HepG2 (cell line): ENCODE measurements around the gene PRR20G. TPM values are rescaled to one million over a fixed set of nuclear protein-coding genes. Genes with fewer than 3 reads are reported as not detected.

Source experiments
- ATAC-seq: fragments of 200-7000 bp; cut with Tn5 transposase; 3 replicates; pipeline ENCODE4 v1.9.1; 2020; ENCODE audit warnings: mild to moderate bottlenecking, moderate library complexity
- BruUV-seq: library from RNA; stranded (reverse); fragments of 400-500 nt; replicated peaks from 2 replicates; lab custom pipeline; 2021; lab: Mats Ljungman, UMichigan
- CTCF ChIA-PET: fragments of 300-600 bp; formaldehyde crosslinking; extraction: SDS; loops from one replicate; lab custom pipeline; 2021; ENCODE audit warnings: low total read pairs, inconsistent platforms, low intra/inter-chr PET ratio; lab: Yijun Ruan, JAX
- POLR2A ChIA-PET: fragments of 350-600 bp; sonication (Branson Sonifier 250); formaldehyde crosslinking; loops from one replicate; lab custom pipeline; 2020; ENCODE audit warnings: antibody characterized with exemption, inconsistent platforms; lab: Yijun Ruan, JAX
- DNase-seq: peaks from one replicate; pipeline ENCODE4 v3.0.0-alpha.2; 2015; ENCODE audit warnings: low spot score
- FAIRE-seq: peaks from 3 replicates; lab custom pipeline; 2011; peaks lifted over from hg19 to GRCh38; lab: Jason Lieb, UNC
- H2AFZ ChIP-seq: one replicate; pipeline ENCODE4 v1.6.1; 2011; ENCODE audit warnings: low read length, inconsistent platforms
- H3K27ac ChIP-seq: fragments of 300-600 bp; 3 replicates; pipeline ENCODE4 v1.8.0; 2011; ENCODE audit warnings: mixed run types, mild to moderate bottlenecking, mixed read lengths, low read length, inconsistent platforms; ENCODE audit not compliant: insufficient read depth; ENCODE audit errors: extremely low read length
- H3K27me3 ChIP-seq, 2 experiments: fragments of 200-600 bp in 1 of 2; 2 replicates in 1 of 2; 3 replicates in 1 of 2; pipeline versions ENCODE4 v1.6.0 to v1.8.0; 2011; ENCODE audit warnings: low read length in 2 of 2, mild to moderate bottlenecking in 2 of 2, moderate library complexity in 2 of 2, inconsistent platforms in 1 of 2; ENCODE audit not compliant: insufficient read depth in 2 of 2, control insufficient read depth in 1 of 2
- H3K36me3 ChIP-seq, 2 experiments: fragments of 200-600 bp in 1 of 2; replicated peaks in 1 of 2; 2 replicates in 1 of 2; 3 replicates in 1 of 2; pipeline versions ENCODE4 v1.5.1 to v1.8.0; 2011; ENCODE audit warnings: low read length in 2 of 2, inconsistent platforms in 1 of 2; ENCODE audit not compliant: insufficient read depth in 2 of 2, control insufficient read depth in 1 of 2
- H3K4me1 ChIP-seq: 2 replicates; pipeline ENCODE4 v1.5.1; 2012; ENCODE audit warnings: low read length, inconsistent platforms; ENCODE audit not compliant: insufficient read depth
- H3K4me2 ChIP-seq: 2 replicates; pipeline ENCODE4 v1.6.0; 2011; ENCODE audit warnings: low read depth, low read length, inconsistent platforms
- H3K4me3 ChIP-seq, 3 experiments: fragments of 200-600 bp in 1 of 3; sonication (generic), shearing (Covaris generic) in 1 of 3; replicated peaks in 1 of 3; 2 replicates each; pipeline ENCODE4 v1.5.1; 2011 to 2016; ENCODE audit warnings: low read length in 3 of 3, inconsistent platforms in 2 of 3, low read depth in 2 of 3, mild to moderate bottlenecking in 2 of 3, control low read depth in 1 of 3, mixed read lengths in 1 of 3; ENCODE audit not compliant: insufficient read depth in 1 of 3
- H3K79me2 ChIP-seq: one replicate; pipeline ENCODE4 v1.6.1; 2011; ENCODE audit warnings: low read length, inconsistent platforms; ENCODE audit not compliant: insufficient read depth
- H3K9ac ChIP-seq: 2 replicates; pipeline ENCODE4 v1.6.0; 2011; ENCODE audit warnings: mild to moderate bottlenecking, low read depth, low read length, inconsistent platforms; ENCODE audit not compliant: insufficient read depth
- H3K9me3 ChIP-seq: 2 replicates; pipeline ENCODE4 v1.5.1; 2012; ENCODE audit warnings: mild to moderate bottlenecking, low read length
- H4K20me1 ChIP-seq: 2 replicates; pipeline ENCODE4 v1.6.0; 2011; ENCODE audit warnings: inconsistent platforms, mild to moderate bottlenecking, low read length, moderate library complexity; ENCODE audit not compliant: insufficient read depth
- BRF2 ChIP-seq: sonication (generic); formaldehyde crosslinking; IDR thresholded peaks from 2 replicates; pipeline ENCODE4 v1.8.1; 2022; ENCODE audit warnings: mild to moderate bottlenecking, missing genetic modification reagents
- E2F5 ChIP-seq: sonication (generic); formaldehyde crosslinking; conservative IDR thresholded peaks from 2 replicates; pipeline ENCODE4 v1.4.0; 2020; ENCODE audit warnings: missing genetic modification reagents
- EZH2 ChIP-seq: conservative IDR thresholded peaks from 2 replicates; pipeline ENCODE4 v1.6.1; 2012; ENCODE audit warnings: mild to moderate bottlenecking, low read depth, low read length, moderate library complexity
- SKI ChIP-seq: fragments of 450-650 bp; IDR thresholded peaks from one replicate; pipeline ENCODE4 v1.6.1; 2018; ENCODE audit warnings: mild to moderate bottlenecking; ENCODE audit not compliant: partially characterized antibody
- SMC3 ChIP-seq: IDR thresholded peaks from 2 replicates; pipeline ENCODE4 v1.6.1; 2011; ENCODE audit warnings: low read length, improper control_type of control experiment
- SPEN ChIP-seq: sonication (generic); formaldehyde crosslinking; IDR thresholded peaks from 2 replicates; pipeline ENCODE4 v1.5.1; 2020; ENCODE audit warnings: low read depth, mild to moderate bottlenecking, missing genetic modification reagents
- UBTF ChIP-seq: sonication (generic); formaldehyde crosslinking; IDR thresholded peaks from 2 replicates; pipeline ENCODE4 v1.4.0; 2020; ENCODE audit warnings: mild to moderate bottlenecking, missing genetic modification reagents
- ZNF121 ChIP-seq: sonication (generic); formaldehyde crosslinking; IDR thresholded peaks from 2 replicates; pipeline ENCODE4 v1.5.0; 2020; ENCODE audit warnings: mild to moderate bottlenecking, missing genetic modification reagents
- ZNF432 ChIP-seq: sonication (generic); formaldehyde crosslinking; IDR thresholded peaks from 2 replicates; pipeline ENCODE4 v1.5.0; 2020; ENCODE audit warnings: missing genetic modification reagents, mild to moderate bottlenecking, borderline replicate concordance
- ZNF781 ChIP-seq: sonication (generic); formaldehyde crosslinking; IDR thresholded peaks from 2 replicates; pipeline ENCODE4 v1.5.1; 2020; ENCODE audit warnings: borderline replicate concordance, mild to moderate bottlenecking, missing genetic modification reagents; ENCODE audit errors: not compliant biosample characterization
- WGBS: methylation state at CpG from one replicate; pipeline ENCODE4 v1.1.6; 2017; ENCODE audit warnings: low lambda C conversion rate; 5-methylcytosine and 5-hydroxymethylcytosine counted together
- in situ Hi-C: cut with HindIII; loops from 2 replicates; pipeline ENCODE4 v1.10.0; 2017; ENCODE audit warnings: low pct_unique_long_range_greater_than_20kb; ENCODE audit not compliant: extremely low pct_ligation_motif_present
- intact Hi-C: fragments of 100-400 bp; cut with micrococcal nuclease; formaldehyde crosslinking; loops from one replicate; pipeline ENCODE4 v1.10.0; 2022; ENCODE audit not compliant: unreplicated experiment
- polyA plus RNA-seq, 8 experiments: library from polyadenylated mRNA; depleted of rRNA in 3 of 8; stranded (reverse) in 7 of 8; unstranded in 1 of 8; fragments of >200 nt; fragmentation: Illumina TruSeq in 4 of 8; extraction: Trizol in 4 of 8; gene quantifications; 2 replicates each; pipeline versions ENCODE4 v1.2.1 to v1.2.3, GENCODE V29; 2011 to 2016; ENCODE audit warnings: low read depth in 4 of 8, missing spikeins in 1 of 8, mixed read lengths in 1 of 8; ENCODE audit not compliant: insufficient read depth in 1 of 8
- total RNA-seq, 5 experiments: library from RNA; depleted of rRNA; stranded (reverse); fragments of >200 nt; fragmentation: Illumina TruSeq; extraction: Trizol; gene quantifications; 2 replicates each; pipeline ENCODE4 v1.2.3, GENCODE V29; 2016; ENCODE audit warnings: low read depth in 1 of 5

PRR20G gene
- total and polyA plus RNA-seq, 2 of the 13 experiments (the other 11 are each of a cell fraction or from before 2014, with no cell fraction given) = not detected

- TF ChIP-seq SMC3 = no peak
- no peak for TF ChIP-seq UBTF (CRISPR knock-in tag)
These were observed 3.6 kb downstream of the PRR20G start (continued) for GRCh38 chr3:127284258-127284657.

GRCh38 chr3:127277561-127277960 is 10.3 kb downstream of the PRR20G start:
- Histone ChIP-seq H3K4me1 (no peaks in the 10 kb centered on the region), H3K9me3 (no peaks in the 10 kb centered on the region), H3K79me2 (no peaks in the 10 kb centered on the region), H3K27ac (no peak overlapping the region), H3K9ac (no peak overlapping the region), H3K27me3 (no peaks in the 10 kb centered on the region), H2AFZ (no peak overlapping the region), H3K4me2 (no peak overlapping the region), H3K4me3 (no peak overlapping the region), H4K20me1 (no peaks in the 10 kb centered on the region), H3K36me3 (no peaks in the 10 kb centered on the region)
- CTCF ChIA-PET = no interaction called here
- TF ChIP-seq SKI (no peak), E2F5 (CRISPR knock-in tag) (no peak), ZNF432 (CRISPR knock-in tag) (no peak), ZNF781 (CRISPR knock-in tag) (no peak), ZNF121 (CRISPR knock-in tag) (no peak), SPEN (CRISPR knock-in tag) (no peak), EZH2 (no peak), BRF2 (CRISPR knock-in tag) (no peak)
- BruUV-seq = no TSS peak
- in situ Hi-C loops = no loop called here
- WGBS = 0% methylated on average over 2 of the region's 2 CpGs
- no peak for DNase-seq
- ATAC-seq = no peak
- intact Hi-C loops = no loop called here
- no peak for FAIRE-seq
- POLR2A ChIA-PET = no interaction called here
